RKO (cell line): ENCODE data around the gene NPAS3.
A peak's percentile ranks its signal among the peaks of the same experiment; 100 is the strongest.

Source experiments
- DNase-seq: peaks from one replicate; pipeline ENCODE4 v3.0.0-alpha.2; 2016; ENCODE audit warnings: low spot score

Gene NPAS3

GRCh38 chr14:33560718-33561431 is 622.2 kb downstream of the NPAS3 start:
- no peak for DNase-seq

GRCh38 chr14:33561488-33562175 is 623.0 kb downstream of the NPAS3 start:
- no peak for DNase-seq

DNA sequence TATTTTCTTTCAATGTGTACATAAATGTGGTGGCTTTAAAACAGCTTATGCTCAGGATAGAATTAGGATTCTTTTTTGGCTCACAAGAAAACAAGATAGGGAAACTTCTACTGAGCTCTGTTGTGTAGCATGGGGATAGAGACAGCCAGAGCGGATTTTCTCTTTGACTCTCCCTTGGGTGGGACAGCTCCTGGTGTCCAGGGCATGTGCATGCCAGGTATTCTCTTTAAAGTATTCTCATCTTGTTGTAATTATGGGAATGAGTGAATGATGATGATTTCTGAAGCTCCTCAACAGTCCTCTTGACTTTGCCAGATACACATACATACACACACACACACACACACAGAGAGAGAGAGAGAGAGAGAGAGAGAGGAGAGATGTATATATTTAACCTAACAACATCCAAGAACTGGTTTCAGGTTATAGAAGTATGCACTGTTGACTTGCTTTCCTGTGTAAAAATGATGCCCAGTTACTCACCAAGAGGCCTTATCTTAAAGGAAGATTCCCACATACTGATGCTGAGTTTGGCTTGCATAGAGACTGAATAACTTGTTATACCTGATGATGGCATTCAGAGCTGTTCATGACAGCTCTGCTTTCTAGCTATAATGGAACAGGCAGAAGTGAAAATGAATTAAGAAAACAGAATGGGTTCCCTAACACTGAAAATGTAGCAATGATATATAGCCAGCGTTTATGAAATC is 624.7 kb downstream of the NPAS3 start:
- no peak for DNase-seq

GRCh38 chr14:33563901-33564197 is 625.2 kb downstream of the NPAS3 start:
- DNase-seq = no peak

- peak; percentile 18 for DNase-seq
Measured at GRCh38 chr14:33564774-33565630, 626.3 kb downstream of the NPAS3 start.

DNA sequence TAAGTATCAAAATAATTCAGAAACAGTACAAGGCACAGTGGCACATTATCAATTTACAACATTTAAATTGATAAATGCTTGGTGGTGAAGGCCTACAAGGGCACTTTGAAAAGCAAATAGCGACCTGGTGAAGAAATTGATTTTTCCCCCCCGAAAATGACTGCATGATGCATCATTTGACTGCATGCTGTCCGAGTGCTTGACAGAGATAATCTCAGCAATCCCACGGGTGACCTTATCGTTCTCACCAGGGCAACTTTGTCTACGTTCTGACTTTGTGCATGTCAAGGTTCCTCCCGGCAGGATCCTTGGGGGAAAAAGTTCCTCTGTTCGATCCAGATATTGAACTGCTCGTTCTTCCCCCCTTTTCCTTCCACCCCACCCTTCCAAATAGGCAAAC is 627.4 kb downstream of the NPAS3 start:
- no peak for DNase-seq

- no peak for DNase-seq
Measured at GRCh38 chr14:33567023-33567728, 628.5 kb downstream of the NPAS3 start.

DNA sequence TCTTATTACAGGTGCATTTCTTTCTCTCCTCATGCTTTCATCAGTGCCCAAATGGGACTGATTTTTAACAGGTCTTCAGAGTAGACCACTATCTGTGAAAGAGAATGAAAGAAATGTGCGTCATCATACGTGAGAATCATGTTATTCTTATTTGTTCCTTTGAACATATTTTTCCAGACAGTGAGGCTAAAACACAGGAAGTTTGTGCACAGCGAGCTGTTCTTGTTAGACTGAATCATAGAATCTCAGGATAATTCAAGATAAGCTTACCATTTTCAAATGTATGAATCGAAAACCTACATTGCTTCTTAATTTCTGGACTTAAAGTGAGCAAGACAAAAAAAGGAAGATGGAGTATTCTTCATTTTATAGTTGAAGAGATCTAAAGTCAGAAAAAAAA is 629.1 kb downstream of the NPAS3 start:
- no peak for DNase-seq

- DNase-seq = no peak
Measured at GRCh38 chr14:33568935-33569579, 630.4 kb downstream of the NPAS3 start.

GRCh38 chr14:33569821-33570687 is 631.4 kb downstream of the NPAS3 start:
- no peak for DNase-seq

- no peak for DNase-seq
Measured at GRCh38 chr14:33570694-33571310, 632.1 kb downstream of the NPAS3 start.

- no peak for DNase-seq
Measured at GRCh38 chr14:33573301-33573880, 634.7 kb downstream of the NPAS3 start.

DNA sequence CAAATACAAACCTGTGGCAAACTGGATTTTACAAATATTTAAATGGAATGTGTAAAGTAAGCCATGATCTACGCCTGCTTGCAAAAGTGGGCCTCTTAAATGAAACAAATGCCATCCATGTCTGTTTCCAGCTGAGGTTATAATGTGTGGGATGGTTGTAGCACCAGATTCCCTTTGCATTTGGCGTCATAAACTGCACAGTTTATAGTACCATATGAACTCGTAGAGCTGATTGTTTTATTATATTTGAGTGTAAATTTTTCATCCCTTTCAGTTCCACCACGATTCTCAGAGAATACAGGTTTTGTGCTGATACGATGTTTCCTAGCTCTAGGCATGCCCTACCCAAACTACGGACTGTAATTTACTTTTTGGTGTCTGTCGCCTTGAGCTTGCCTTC is 637.3 kb downstream of the NPAS3 start:
- no peak for DNase-seq

- DNase-seq = no peak
Measured at GRCh38 chr14:33578461-33579216, 640.0 kb downstream of the NPAS3 start.

- no peak for DNase-seq
Measured at GRCh38 chr14:33580231-33580749, 641.6 kb downstream of the NPAS3 start.

- no peak for DNase-seq
Measured at GRCh38 chr14:33580841-33581240, 642.2 kb downstream of the NPAS3 start.

- DNase-seq = no peak
Measured at GRCh38 chr14:33584697-33585096, 646.0 kb downstream of the NPAS3 start.

DNA sequence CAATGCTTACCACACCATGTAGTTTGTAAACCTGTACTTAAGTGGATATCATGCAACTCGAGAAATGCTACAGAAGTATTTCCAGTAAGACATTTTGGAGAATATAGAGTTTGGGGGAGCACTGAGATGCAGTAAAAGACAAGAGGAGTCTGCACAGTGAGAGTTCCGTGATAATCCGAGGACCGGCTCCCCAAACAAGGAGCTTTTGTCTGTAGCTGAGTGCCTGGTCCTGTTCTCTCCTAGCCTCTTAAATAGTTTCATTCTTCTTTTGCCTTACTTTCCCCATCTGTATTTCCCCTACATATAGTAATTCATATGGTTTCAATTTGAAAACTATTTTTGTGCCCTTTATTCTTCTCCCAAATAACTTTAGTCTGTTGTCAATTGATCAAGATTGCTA is 648.1 kb downstream of the NPAS3 start:
- no peak for DNase-seq
